ENCODE measurements around the gene HTR2A.

The HTR2A gene

GRCh38 chr13:46874006-46874405, 22.8 kb downstream of the HTR2A start:
- intact Hi-C loops (cut with DNase I): no loop called here
- no peak for DNase-seq

GRCh38 chr13:46871557-46871956, 25.3 kb downstream of the HTR2A start:
- no peak for DNase-seq
- intact Hi-C loops (cut with DNase I): no loop called here

GRCh38 chr13:46868091-46868490, 28.8 kb downstream of the HTR2A start:
- intact Hi-C loops (cut with DNase I): no loop called here
- DNase-seq: no peak

- DNase-seq: peak in 2 of 10 donors; percentile 75 to 78
- intact Hi-C loops (cut with DNase I): no loop called here
Measured at GRCh38 chr13:46866150-46866549, 30.7 kb downstream of the HTR2A start.

GRCh38 chr13:46864941-46865340, 31.9 kb downstream of the HTR2A start:
- no peak for DNase-seq
- intact Hi-C loops (cut with DNase I): no loop called here

- intact Hi-C loops (cut with DNase I): no loop called here
- DNase-seq: no peak
Measured at GRCh38 chr13:46861959-46862358, 34.9 kb downstream of the HTR2A start.

GRCh38 chr13:46860722-46861121, 36.1 kb downstream of the HTR2A start:
- intact Hi-C loops (cut with DNase I): no loop called here

GRCh38 chr13:46858776-46859175, 38.1 kb downstream of the HTR2A start:
- DNase-seq: no peak
- intact Hi-C loops (cut with DNase I): no loop called here

More at GRCh38 chr13:46860722-46861121, 36.1 kb downstream of the HTR2A start:
- no peak for DNase-seq

- intact Hi-C loops (cut with DNase I): no loop called here
- DNase-seq: no peak
Measured at GRCh38 chr13:46858163-46858562, 38.7 kb downstream of the HTR2A start.

- no peak for DNase-seq
- intact Hi-C loops (cut with DNase I): no loop called here
Measured at GRCh38 chr13:46855664-46856063, 41.2 kb downstream of the HTR2A start.

- DNase-seq: no peak
- intact Hi-C loops (cut with DNase I): no loop called here
Measured at GRCh38 chr13:46855166-46855565, 41.7 kb downstream of the HTR2A start.

GRCh38 chr13:46852168-46852567, 44.7 kb downstream of the HTR2A start:
- intact Hi-C loops (cut with DNase I): no loop called here
- peak in 5 of 10 donors; percentile 26 to 87 (median 72) for DNase-seq

GRCh38 chr13:46850214-46850613, 46.6 kb downstream of the HTR2A start:
- intact Hi-C loops (cut with DNase I): no loop called here
- no peak for DNase-seq

GRCh38 chr13:46846726-46847125, 50.1 kb downstream of the HTR2A start:
- intact Hi-C loops (cut with DNase I): no loop called here
- DNase-seq: no peak

GRCh38 chr13:46845146-46845545, 51.7 kb downstream of the HTR2A start:
- intact Hi-C loops (cut with DNase I): no loop called here
- DNase-seq: no peak

GRCh38 chr13:46844431-46844830, 52.4 kb downstream of the HTR2A start:
- intact Hi-C loops (cut with DNase I): no loop called here
- DNase-seq: no peak

- intact Hi-C loops (cut with DNase I): no loop called here
- no peak for DNase-seq
Measured at GRCh38 chr13:46839399-46839798, 57.5 kb downstream of the HTR2A start.

- no peak for DNase-seq
- intact Hi-C loops (cut with DNase I): no loop called here
Measured at GRCh38 chr13:46834657-46835056, 62.2 kb downstream of the HTR2A start.

GRCh38 chr13:46831588-46832194, 65.2 kb downstream of the HTR2A start:
- DNase-seq: peak in 4 of 10 donors; percentile 34 to 45 (median 37)
- intact Hi-C loops (cut with DNase I): loop anchor here (2.0 kb wide), 1 partner anchor 943 kb away; no protein-coding TSS in a partner anchor

GRCh38 chr13:46830405-46831005, 66.3 kb downstream of the HTR2A start:
- intact Hi-C loops (cut with DNase I): loop anchor here (2.0 kb wide), 1 partner anchor 944 kb away; no protein-coding TSS in a partner anchor
- no peak for DNase-seq

- no peak for DNase-seq
- intact Hi-C loops (cut with DNase I): no loop called here
Measured at GRCh38 chr13:46822551-46822950, 74.3 kb downstream of the HTR2A start.

GRCh38 chr13:46817838-46818476, 78.9 kb downstream of the HTR2A start:
- intact Hi-C loops (cut with DNase I): no loop called here
- peak in 1 of 10 donors; percentile 65 for DNase-seq

All from posterior cingulate gyrus (tissue), 11 donors.